GM23248 (cell line): ENCODE data around the gene VWA1.

Source experiments
- EZH2 ChIP-seq: fragments of 200-600 bp; sonication (generic); IDR thresholded peaks from 2 replicates; pipeline ENCODE4 v1.6.1; 2018; ENCODE audit warnings: antibody characterized with exemption, mild to moderate bottlenecking; ENCODE audit not compliant: insufficient read depth, poor library complexity, severe bottlenecking
- EZH2phosphoT487 ChIP-seq: fragments of 200-600 bp; sonication (generic); IDR thresholded peaks from 2 replicates; pipeline ENCODE4 v1.6.1; 2018; ENCODE audit warnings: antibody characterized with exemption, moderate library complexity, mild to moderate bottlenecking, low read depth; ENCODE audit not compliant: insufficient read depth

DNA sequence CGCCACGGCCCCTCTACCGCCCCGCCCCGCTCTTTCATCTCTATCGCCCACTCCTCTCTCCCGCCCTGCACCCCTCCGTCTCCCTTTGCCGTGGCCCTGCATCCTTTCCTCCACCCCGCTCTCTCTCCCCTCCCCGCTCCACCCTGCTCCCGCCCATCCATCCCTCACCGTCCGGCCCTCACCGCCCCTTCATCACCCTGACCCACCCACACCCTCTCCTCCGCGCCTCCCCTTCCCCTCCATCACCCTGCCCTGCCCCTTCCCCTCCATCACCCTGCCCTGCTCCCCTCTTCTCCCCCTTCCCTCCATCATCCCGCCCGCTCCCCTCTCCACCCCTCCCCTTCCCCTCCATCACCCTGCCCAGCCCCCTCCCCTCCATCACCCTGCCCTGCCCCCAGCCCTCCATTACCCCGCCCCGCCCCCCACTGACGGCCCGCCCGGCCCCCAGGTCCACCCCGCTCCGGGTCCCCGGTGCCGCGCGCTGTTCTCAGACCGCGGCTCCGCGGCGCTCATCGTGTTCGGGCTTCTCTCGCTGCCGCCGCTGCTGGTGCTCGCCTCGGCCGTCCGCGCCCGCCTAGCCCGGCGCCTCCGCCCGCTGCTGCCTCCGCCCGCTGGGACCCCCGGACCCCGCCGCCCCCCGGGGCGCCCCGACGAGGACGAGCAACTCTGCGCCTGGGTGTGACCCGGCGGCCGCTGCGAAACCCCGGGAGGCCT lies 8.2 kb upstream of the VWA1 start:
- TF ChIP-seq EZH2phosphoT487 (no peak), EZH2 (no peak)
